PC-9 (cell line): Measurements from ENCODE around the gene UNC13A. TPM values are rescaled to one million over a fixed set of nuclear protein-coding genes. Genes with fewer than 3 reads are reported as not detected.

Experiments
- BruUV-seq: library from RNA; stranded (reverse); fragments of 400-500 nt; replicated peaks from 2 replicates; lab custom pipeline; 2021; lab: Mats Ljungman, UMichigan
- CTCF ChIA-PET: fragments of 300-600 bp; sonication (Branson Sonifier 250); formaldehyde crosslinking; loops from one replicate; lab custom pipeline; 2022; ENCODE audit warnings: antibody characterized with exemption; lab: Charles Lee
- POLR2A ChIA-PET: fragments of 300-600 bp; sonication (Branson Sonifier 250); formaldehyde crosslinking; loops from one replicate; lab custom pipeline; 2022; ENCODE audit warnings: antibody characterized with exemption; ENCODE audit not compliant: unreplicated experiment; lab: Charles Lee
- DNase-seq, 2 experiments: peaks; one replicate each; pipeline versions ENCODE4 v3.0.0 to v3.0.0-alpha.2; 2015 to 2022; ENCODE audit warnings: mixed read lengths in 1 of 2
- H2AFZ ChIP-seq: fragments of 200-600 bp; sonication (generic); 2 replicates; pipeline ENCODE4 v1.8.1; 2017; ENCODE audit warnings: antibody characterized with exemption
- H3F3A ChIP-seq: fragments of 200-600 bp; sonication (generic); 2 replicates; pipeline ENCODE4 v1.8.1; 2017; ENCODE audit warnings: antibody characterized with exemption, mild to moderate bottlenecking, low read depth; ENCODE audit not compliant: insufficient read depth
- H3K27ac ChIP-seq: fragments of 200-600 bp; sonication (generic); 2 replicates; pipeline ENCODE4 v1.6.1; 2016; ENCODE audit warnings: mixed run types
- H3K27me3 ChIP-seq: fragments of 200-600 bp; sonication (generic); 2 replicates; pipeline ENCODE4 v1.6.1; 2016; ENCODE audit warnings: low read depth, mixed run types; ENCODE audit not compliant: insufficient read depth
- H3K36me3 ChIP-seq: fragments of 200-600 bp; sonication (generic); 2 replicates; pipeline ENCODE4 v1.6.1; 2016; ENCODE audit warnings: low read depth, mixed run types
- H3K4me1 ChIP-seq: fragments of 200-600 bp; sonication (generic); replicated peaks from 2 replicates; pipeline ENCODE4 v1.6.1; 2016; ENCODE audit warnings: mixed run types; ENCODE audit not compliant: insufficient read depth
- H3K4me2 ChIP-seq: fragments of 200-600 bp; sonication (generic); 2 replicates; pipeline ENCODE4 v1.6.1; 2017; ENCODE audit warnings: mixed run types
- H3K4me3 ChIP-seq: fragments of 200-600 bp; sonication (generic); 2 replicates; pipeline ENCODE4 v1.6.1; 2016; ENCODE audit warnings: mixed run types
- H3K79me2 ChIP-seq: fragments of 200-600 bp; sonication (generic); 2 replicates; pipeline ENCODE4 v1.6.1; 2017; ENCODE audit warnings: low read depth, mixed run types
- H3K9me2 ChIP-seq: fragments of 200-600 bp; sonication (generic); 2 replicates; pipeline ENCODE4 v1.8.1; 2017; ENCODE audit warnings: mild to moderate bottlenecking; ENCODE audit not compliant: insufficient read depth
- H3K9me3 ChIP-seq: fragments of 200-600 bp; sonication (generic); 2 replicates; pipeline ENCODE4 v1.8.1; 2016; ENCODE audit warnings: low read depth; ENCODE audit not compliant: insufficient read depth
- H4K20me1 ChIP-seq: fragments of 200-600 bp; sonication (generic); 2 replicates; pipeline ENCODE4 v1.8.1; 2017; ENCODE audit not compliant: insufficient read depth
- CTCF ChIP-seq: fragments of 200-600 bp; sonication (generic); conservative IDR thresholded peaks from 2 replicates; pipeline ENCODE4 v1.6.1; 2017; ENCODE audit warnings: mixed run types, antibody characterized with exemption, mild to moderate bottlenecking, moderate library complexity
- EZH2 ChIP-seq: fragments of 200-600 bp; sonication (generic); IDR thresholded peaks from 2 replicates; pipeline ENCODE4 v1.8.0; 2017; ENCODE audit warnings: antibody characterized with exemption, low read depth
- intact Hi-C: fragments of 100-400 bp; cut with micrococcal nuclease; formaldehyde crosslinking; loops from one replicate; pipeline ENCODE4 v1.10.0; 2022; ENCODE audit not compliant: unreplicated experiment
- total RNA-seq: library from RNA; stranded (reverse); gene quantifications from 2 replicates; pipeline ENCODE4 v1.2.3, GENCODE V29; 2021

UNC13A gene
- total RNA-seq, 1 experiment from 2014 or later, result 0.17 TPM

GRCh38 chr19:17654993-17655392, 33.2 kb downstream of the UNC13A start:
- no peak for TF ChIP-seq CTCF
- TF ChIP-seq EZH2, result no peak
- Histone ChIP-seq H2AFZ (no peak overlapping the region), H3K79me2 (no peaks in the 10 kb centered on the region), H3K4me1 (no peaks in the 10 kb centered on the region), H4K20me1 (no peaks in the 10 kb centered on the region), H3K4me2 (no peak overlapping the region), H3K27me3 (peaks cover 55% of the 10 kb centered on the region), H3K9me2 (no peaks in the 10 kb centered on the region), H3K36me3 (no peaks in the 10 kb centered on the region), H3K27ac (no peak overlapping the region), H3F3A (peaks cover 20% of the 10 kb centered on the region), H3K4me3 (no peak overlapping the region), H3K9me3 (no peaks in the 10 kb centered on the region)
- DNase-seq, result peak; percentile 35 to 48
- POLR2A ChIA-PET, result no interaction called here
- CTCF ChIA-PET, result no interaction called here
- BruUV-seq, result no TSS peak
- intact Hi-C loops, result no loop called here

GRCh38 chr19:17652627-17653026, 35.5 kb downstream of the UNC13A start:
- Histone ChIP-seq H3F3A (peaks cover 16% of the 10 kb centered on the region), H3K27ac (no peak overlapping the region), H3K9me3 (no peaks in the 10 kb centered on the region), H2AFZ (no peak overlapping the region), H3K9me2 (no peaks in the 10 kb centered on the region), H3K27me3 (peaks cover 47% of the 10 kb centered on the region), H3K4me1 (no peaks in the 10 kb centered on the region), H3K36me3 (no peaks in the 10 kb centered on the region), H3K79me2 (no peaks in the 10 kb centered on the region), H3K4me2 (no peak overlapping the region), H4K20me1 (no peaks in the 10 kb centered on the region), H3K4me3 (no peak overlapping the region)
- no peak for DNase-seq
- TF ChIP-seq CTCF (no peak), EZH2 (no peak)
- intact Hi-C loops, result no loop called here
- CTCF ChIA-PET, result no interaction called here
- no TSS peak for BruUV-seq
- POLR2A ChIA-PET, result no interaction called here

- ChIA-PET CTCF (no interaction called here), POLR2A (no interaction called here)
- Histone ChIP-seq H3K79me2 (no peaks in the 10 kb centered on the region), H3K4me1 (no peaks in the 10 kb centered on the region), H2AFZ (no peak overlapping the region), H3K9me3 (no peaks in the 10 kb centered on the region), H3K27ac (no peak overlapping the region), H3F3A (peaks cover 5% of the 10 kb centered on the region; the same call in 1 of the 2 replicates), H3K27me3 (peaks cover 63% of the 10 kb centered on the region), H3K4me3 (no peak overlapping the region), H3K36me3 (no peaks in the 10 kb centered on the region), H3K9me2 (no peaks in the 10 kb centered on the region), H3K4me2 (no peak overlapping the region), H4K20me1 (no peaks in the 10 kb centered on the region)
- TF ChIP-seq EZH2 (no peak), CTCF (no peak)
- intact Hi-C loops, result no loop called here
- no peak for DNase-seq
- BruUV-seq, result no TSS peak
Measured at GRCh38 chr19:17648786-17649185, 39.4 kb downstream of the UNC13A start.
